Natural killer cell treated with Interleukin-12 subunit alpha and Interleukin-12 subunit beta and Interleukin-15 and Interleukin-18, amount 100 ng/mL, for 72 hours (primary cell): ENCODE results near the gene CLEC4D. TPM values are rescaled to one million over a fixed set of nuclear protein-coding genes. Genes with fewer than 3 reads are reported as not detected.
"Not testable (repeated sequence)": the region's sequence is repeated elsewhere in the genome, so short reads cannot be mapped to it uniquely, and the experiment has no call there.

Experiments used
- ATAC-seq, 2 donors: fragments of 150-1000 bp; cut with Tn5 transposase in 1 of 2; sonication (Bioruptor Pico), chemical (Tn5 transposase) in 1 of 2; 2 replicates each; pipeline ENCODE4 v1.10.0; 2021
- DNase-seq: peaks from one replicate; pipeline ENCODE4 v3.0.0; 2022; ENCODE audit warnings: low spot score
- H3K27ac Mint-ChIP-seq, 2 donors: 1 replicate in 1 of 2; 2 replicates in 1 of 2; pipeline ENCODE4 v1.8.0; 2022; ENCODE audit warnings: mixed read lengths in 2 of 2, mild to moderate bottlenecking in 1 of 2, moderate library complexity in 1 of 2
- H3K27me3 Mint-ChIP-seq, 2 donors: 1 replicate in 1 of 2; 2 replicates in 1 of 2; pipeline ENCODE4 v1.8.0; 2022; ENCODE audit warnings: mixed read lengths in 2 of 2
- H3K36me3 Mint-ChIP-seq: one replicate; pipeline ENCODE4 v1.8.0; 2022; ENCODE audit warnings: mixed read lengths
- H3K4me1 Mint-ChIP-seq, 2 donors: 1 replicate in 1 of 2; 2 replicates in 1 of 2; pipeline ENCODE4 v1.8.0; 2022; ENCODE audit warnings: low read depth in 2 of 2, mixed read lengths in 2 of 2, mild to moderate bottlenecking in 1 of 2
- H3K4me3 Mint-ChIP-seq: one replicate; pipeline ENCODE4 v1.8.0; 2022; ENCODE audit warnings: mixed read lengths
- H3K9me3 Mint-ChIP-seq: 2 replicates; pipeline ENCODE4 v1.8.0; 2022; ENCODE audit warnings: mixed read lengths
- total RNA-seq, 2 donors: library from RNA; stranded (reverse); gene quantifications; one replicate each; pipeline ENCODE4 v1.2.3, GENCODE V29; 2022

Gene CLEC4D
- not detected for total RNA-seq

- ATAC-seq (no peak), DNase-seq (no peak)
- H3K27ac Mint-ChIP-seq: no peak within 1 kb of the TSS
- H3K27me3 Mint-ChIP-seq: peaks cover 18 to 36% of the 10 kb centered on the region in 2 donors
- no peaks in the 10 kb centered on the region for H3K36me3 Mint-ChIP-seq
- no peaks in the 10 kb centered on the region for H3K9me3 Mint-ChIP-seq
- no peak within 1 kb of the TSS for H3K4me3 Mint-ChIP-seq
- no peaks in the 10 kb centered on the region for H3K4me1 Mint-ChIP-seq
These were observed at the start of gene CLEC4D for GRCh38 chr12:8513256-8513655. Gene CLEC4D, plus strand, starts transcription at chr12:8513503. Its CDS starts 230 bp downstream, at chr12:8513733.

- Mint-ChIP-seq H3K4me1 (peaks cover 0 to 13% of the 10 kb centered on the region in 2 donors), H3K36me3 (peaks cover 12% of the 10 kb centered on the region), H3K4me3 (no peak overlapping the region), H3K27ac (peak overlapping the region in 1 of 2 donors; percentile 85), H3K27me3 (peaks cover 25 to 30% of the 10 kb centered on the region in 2 donors), H3K9me3 (peaks cover 4% of the 10 kb centered on the region)
- no peak for DNase-seq
- ATAC-seq: peak in 1 of 2 donors; percentile 71
These were observed 47.9 kb upstream of the CLEC4D start for GRCh38 chr12:8465301-8465996.

- H3K9me3 Mint-ChIP-seq: peaks cover 4% of the 10 kb centered on the region
- H3K4me3 Mint-ChIP-seq: no peak overlapping the region
- H3K4me1 Mint-ChIP-seq: peaks cover 0 to 13% of the 10 kb centered on the region in 2 donors
- DNase-seq (no peak), ATAC-seq (peak in 1 of 2 donors; percentile 72)
- H3K27me3 Mint-ChIP-seq: peaks cover 28 to 35% of the 10 kb centered on the region in 2 donors
- peaks cover 12% of the 10 kb centered on the region for H3K36me3 Mint-ChIP-seq
- H3K27ac Mint-ChIP-seq: peak overlapping the region in 1 of 2 donors; percentile 85
These were observed 47.1 kb upstream of the CLEC4D start for GRCh38 chr12:8466241-8466640.

DNA sequence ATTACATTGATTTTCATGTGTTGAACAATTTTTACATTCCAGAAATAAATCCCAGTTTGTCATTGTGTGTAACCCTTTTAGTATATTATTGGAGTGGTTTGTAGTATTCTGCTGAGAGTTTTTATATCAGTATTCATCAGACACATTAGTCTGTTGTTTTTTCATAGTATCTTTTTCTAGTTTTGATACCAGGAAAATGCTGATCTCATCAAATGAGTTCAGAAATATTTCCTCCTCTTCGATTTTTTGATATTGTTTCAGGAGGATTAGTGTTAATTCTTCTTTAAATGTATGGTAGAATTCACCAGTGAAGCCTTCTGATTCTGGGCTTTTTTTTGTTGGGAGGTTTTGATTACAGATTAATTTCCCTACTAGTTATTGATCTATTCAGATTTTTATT, 42.2 kb upstream of the CLEC4D start:
- Mint-ChIP-seq H3K27me3 (peaks cover 48 to 54% of the 10 kb centered on the region in 2 donors), H3K9me3 (peaks cover 4% of the 10 kb centered on the region), H3K4me3 (no peak overlapping the region), H3K36me3 (peaks cover 12% of the 10 kb centered on the region), H3K4me1 (peaks cover 0 to 9% of the 10 kb centered on the region in 2 donors), H3K27ac (no peak overlapping the region)
- no peak for DNase-seq
- no peak for ATAC-seq

DNA sequence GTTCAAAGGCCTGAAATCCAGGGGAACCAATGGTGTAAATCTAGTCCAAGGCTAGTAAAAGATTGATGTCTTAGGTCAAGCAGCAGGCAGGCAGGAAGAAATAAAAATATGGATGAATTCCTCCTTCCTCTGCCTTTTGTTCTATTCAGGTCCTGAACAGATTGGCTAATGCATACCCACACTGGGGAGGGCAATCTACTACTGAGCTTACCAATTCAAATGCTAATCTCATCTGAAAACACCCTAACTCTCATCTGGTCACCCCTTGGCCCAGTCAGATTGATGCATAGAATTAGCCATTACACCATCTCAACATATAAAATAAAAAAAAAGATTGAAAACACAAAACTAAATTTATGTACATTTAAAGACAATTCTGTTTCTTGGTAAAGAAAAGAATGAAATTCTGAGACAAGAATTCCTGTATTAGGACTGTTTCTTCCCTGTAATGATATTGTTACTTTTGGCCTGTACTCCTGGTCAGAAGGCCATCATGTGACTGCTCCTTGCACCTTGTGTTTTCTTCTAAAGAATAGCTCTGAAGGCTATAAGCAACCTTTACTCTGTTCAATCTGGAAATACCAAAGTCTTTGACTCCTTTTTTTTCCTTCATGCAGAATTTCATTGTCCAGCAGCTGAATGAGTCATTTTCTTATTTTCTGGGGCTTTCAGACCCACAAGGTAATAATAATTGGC, 37.6 kb upstream of the CLEC4D start:
- H3K4me3 Mint-ChIP-seq: no peak overlapping the region
- H3K27ac Mint-ChIP-seq: no peak overlapping the region
- H3K36me3 Mint-ChIP-seq: no peaks in the 10 kb centered on the region
- H3K27me3 Mint-ChIP-seq: peaks cover 33 to 35% of the 10 kb centered on the region in 2 donors
- DNase-seq (no peak), ATAC-seq (no peak)
- no peaks in the 10 kb centered on the region for H3K4me1 Mint-ChIP-seq
- H3K9me3 Mint-ChIP-seq: no peaks in the 10 kb centered on the region

DNA sequence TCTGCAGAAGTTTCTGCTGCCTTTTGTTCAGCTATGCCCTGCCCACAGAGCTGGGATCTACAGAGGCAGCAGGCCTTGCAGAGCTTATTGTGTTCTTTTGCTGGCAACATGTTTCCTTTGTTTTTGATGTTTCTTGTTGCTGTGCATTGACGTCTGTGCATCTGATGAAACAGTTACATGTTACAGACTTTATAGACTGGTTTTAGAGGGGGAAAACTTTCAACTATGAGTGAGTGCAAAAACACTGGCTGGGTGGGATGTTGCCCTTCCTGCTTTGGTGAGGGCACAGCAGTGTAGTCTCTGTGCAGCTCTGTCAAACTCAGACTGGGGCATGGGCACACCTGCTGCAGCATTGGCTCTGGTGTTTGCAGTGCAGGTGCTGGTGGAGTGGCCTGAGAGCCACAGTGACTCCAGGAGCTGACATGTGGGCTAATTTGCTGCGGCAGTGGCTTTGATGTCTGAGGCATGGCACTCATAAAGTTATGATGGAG, 30.7 kb upstream of the CLEC4D start:
- Mint-ChIP-seq H3K4me3 (no peak overlapping the region), H3K27me3 (peaks cover 24 to 43% of the 10 kb centered on the region in 2 donors), H3K36me3 (no peaks in the 10 kb centered on the region), H3K27ac (no peak overlapping the region), H3K4me1 (peaks cover 0 to 6% of the 10 kb centered on the region in 2 donors), H3K9me3 (no peaks in the 10 kb centered on the region)
- ATAC-seq (no peak), DNase-seq (no peak)

- H3K27ac Mint-ChIP-seq: no peak overlapping the region
These were observed 30.2 kb upstream of the CLEC4D start for GRCh38 chr12:8483079-8483478.

DNA sequence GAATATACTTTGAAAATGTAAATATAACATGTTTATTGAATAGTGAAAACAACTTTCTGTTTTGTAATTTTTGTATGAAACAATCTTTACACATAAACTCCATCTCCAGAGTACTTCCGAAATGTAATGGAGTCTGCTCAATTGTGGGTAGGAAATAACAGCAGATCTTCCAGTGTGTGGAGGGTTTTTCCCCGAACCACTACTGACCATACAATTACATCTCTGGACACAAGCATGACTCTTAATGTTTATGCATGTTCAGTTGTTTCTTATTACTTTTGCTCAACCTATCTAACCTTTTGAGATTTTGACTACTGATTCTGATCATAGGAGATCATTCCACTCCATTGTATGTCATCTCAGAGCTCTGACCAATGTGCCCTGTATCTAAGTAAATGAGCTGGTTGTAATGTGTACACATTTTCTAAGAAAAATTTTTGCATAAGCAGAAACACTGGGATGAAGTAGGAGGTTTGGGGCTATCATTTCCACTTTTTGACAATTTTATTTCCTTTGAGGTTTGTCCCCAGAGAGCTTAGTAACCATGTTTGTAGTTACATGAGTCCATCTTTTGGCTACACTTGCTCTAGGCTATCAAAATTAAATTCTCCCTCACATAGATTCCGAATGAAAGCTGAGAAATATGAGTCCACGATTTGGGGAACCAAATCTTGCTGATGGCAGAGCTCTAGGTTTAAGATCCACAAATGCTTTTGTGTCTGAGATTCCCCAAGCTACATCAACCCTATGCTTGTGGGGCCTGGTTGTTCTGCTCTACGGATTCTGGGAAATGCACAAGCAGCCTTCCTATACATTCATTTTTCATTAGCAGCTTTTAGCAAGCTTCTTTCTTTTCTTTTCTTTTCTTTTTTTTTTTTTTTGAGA, 21.4 kb upstream of the CLEC4D start:
- Mint-ChIP-seq H3K36me3 (no peaks in the 10 kb centered on the region), H3K27me3 (peaks cover 20 to 29% of the 10 kb centered on the region in 2 donors)

More at GRCh38 chr12:8483079-8483478, 30.2 kb upstream of the CLEC4D start:
- Mint-ChIP-seq H3K9me3 (no peaks in the 10 kb centered on the region), H3K27me3 (peaks cover 24 to 42% of the 10 kb centered on the region in 2 donors), H3K4me1 (peaks cover 0 to 6% of the 10 kb centered on the region in 2 donors), H3K36me3 (no peaks in the 10 kb centered on the region), H3K4me3 (no peak overlapping the region)
- ATAC-seq (peak; percentile 64 to 71), DNase-seq (no peak)

GRCh38 chr12:8493084-8493483, 20.2 kb upstream of the CLEC4D start:
- H3K36me3 Mint-ChIP-seq: no peaks in the 10 kb centered on the region
- peaks cover 20 to 27% of the 10 kb centered on the region in 2 donors for H3K27me3 Mint-ChIP-seq
- H3K27ac Mint-ChIP-seq: peak overlapping the region; percentile 50 to 88
- H3K4me1 Mint-ChIP-seq: peaks cover 21 to 22% of the 10 kb centered on the region in 2 donors
- H3K4me3 Mint-ChIP-seq: peak overlapping the region; percentile 41
- no peaks in the 10 kb centered on the region for H3K9me3 Mint-ChIP-seq
- ATAC-seq (peak; percentile 93 to 96), DNase-seq (peak; percentile 64)

More for the DNA sequence above, 21.4 kb upstream of the CLEC4D start:
- H3K9me3 Mint-ChIP-seq: no peaks in the 10 kb centered on the region
- DNase-seq (no peak), ATAC-seq (peak in 1 of 2 donors; percentile 56)
- H3K4me3 Mint-ChIP-seq: peak overlapping the region; percentile 41
- peak overlapping the region; percentile 50 to 88 for H3K27ac Mint-ChIP-seq
- H3K4me1 Mint-ChIP-seq: peaks cover 21 to 22% of the 10 kb centered on the region in 2 donors

DNA sequence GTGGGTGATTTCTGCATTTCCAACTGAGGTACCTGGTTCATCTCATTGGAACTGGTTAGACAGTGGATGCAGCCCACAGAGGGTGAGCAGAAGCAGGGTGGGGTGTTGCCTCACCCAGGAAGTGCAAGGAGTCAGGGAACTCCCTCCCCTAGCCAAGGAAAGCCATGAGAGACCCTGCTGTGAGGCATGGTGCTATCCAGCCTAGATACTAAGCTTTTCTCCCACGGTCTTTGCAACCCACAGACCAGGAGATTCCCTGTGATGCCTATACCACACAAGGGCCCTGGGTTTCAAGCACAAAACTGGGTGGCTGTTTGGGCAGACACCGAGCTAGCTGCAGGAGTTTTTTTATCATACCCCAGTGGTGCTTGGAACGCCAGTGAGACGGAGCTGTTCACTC, 17.6 kb upstream of the CLEC4D start:
- H3K27ac Mint-ChIP-seq, ATAC-seq, DNase-seq, H3K4me3 Mint-ChIP-seq, H3K9me3 Mint-ChIP-seq, H3K36me3 Mint-ChIP-seq: not testable (repeated sequence)
- peaks cover 21 to 22% of the 10 kb centered on the region in 2 donors for H3K4me1 Mint-ChIP-seq
- H3K27me3 Mint-ChIP-seq: peaks cover 17 to 20% of the 10 kb centered on the region in 2 donors

DNA sequence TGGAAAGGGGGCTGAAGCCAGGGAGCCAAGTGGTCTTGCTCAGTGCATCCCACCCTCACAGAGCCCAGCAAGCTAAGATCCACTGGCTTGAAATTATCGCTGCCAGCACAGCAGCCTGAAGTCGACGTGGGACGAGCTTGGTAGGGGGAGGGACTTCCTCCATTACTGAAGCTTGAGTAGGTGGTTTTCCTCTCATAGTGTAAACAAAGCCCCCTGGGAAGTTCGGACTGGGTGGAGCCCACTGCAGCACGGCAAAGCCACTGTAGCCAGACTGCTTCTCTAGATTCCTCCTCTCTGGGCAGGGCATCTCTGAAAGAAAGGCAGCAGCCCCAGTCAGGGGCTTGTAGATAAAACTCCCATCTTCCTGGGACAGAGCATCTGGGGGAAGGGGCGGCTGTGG, 17.2 kb upstream of the CLEC4D start:
- not testable (repeated sequence) for H3K36me3 Mint-ChIP-seq, H3K9me3 Mint-ChIP-seq, ATAC-seq, DNase-seq, H3K27ac Mint-ChIP-seq, H3K4me3 Mint-ChIP-seq
- H3K27me3 Mint-ChIP-seq: peaks cover 17 to 20% of the 10 kb centered on the region in 2 donors
- H3K4me1 Mint-ChIP-seq: peaks cover 21 to 22% of the 10 kb centered on the region in 2 donors

DNA sequence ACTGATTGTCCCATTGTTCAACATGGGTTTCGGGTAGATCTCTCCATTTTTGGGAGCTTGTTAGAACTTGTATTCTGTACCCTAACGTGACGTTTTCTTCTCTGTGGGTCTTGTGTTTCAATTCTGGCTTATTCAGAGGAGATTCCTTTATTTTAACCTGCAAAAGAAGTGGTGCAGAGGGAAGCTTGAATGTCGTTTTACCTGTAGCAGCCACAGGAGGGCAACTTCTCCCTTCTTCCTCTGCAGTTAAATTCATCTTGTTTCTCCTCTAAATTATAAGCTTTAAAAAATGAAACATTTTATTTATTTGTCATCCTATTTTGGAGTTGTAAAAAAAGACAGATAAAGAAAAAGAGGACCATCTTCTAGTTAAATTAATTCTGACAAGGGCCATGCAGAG, 13.7 kb upstream of the CLEC4D start:
- Mint-ChIP-seq H3K4me3 (no peak overlapping the region), H3K27ac (no peak overlapping the region), H3K27me3 (peaks cover 17 to 20% of the 10 kb centered on the region in 2 donors), H3K4me1 (peaks cover 4 to 6% of the 10 kb centered on the region in 2 donors), H3K36me3 (no peaks in the 10 kb centered on the region), H3K9me3 (no peaks in the 10 kb centered on the region)
- ATAC-seq (no peak), DNase-seq (no peak)

DNA sequence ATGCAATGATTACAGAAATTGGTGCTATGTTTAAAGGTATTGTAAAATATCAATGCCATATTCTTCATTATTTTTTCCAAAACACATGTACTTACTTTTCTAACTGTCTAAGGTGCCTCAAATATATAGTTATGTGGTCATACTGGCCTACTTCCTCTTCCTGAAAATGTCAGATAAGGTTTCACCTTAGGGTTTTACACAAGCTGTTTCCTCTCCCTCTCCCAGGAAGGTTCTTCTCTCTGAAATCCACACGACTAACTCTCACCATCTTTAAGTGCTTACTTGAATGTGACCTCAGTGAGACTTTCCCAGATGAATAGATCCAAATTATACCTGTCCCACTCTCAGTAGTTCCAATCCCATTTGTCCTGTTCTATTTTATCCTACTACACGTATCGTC, 11.6 kb upstream of the CLEC4D start:
- no peak overlapping the region for H3K27ac Mint-ChIP-seq
- no peak overlapping the region for H3K4me3 Mint-ChIP-seq
- peaks cover 14 to 36% of the 10 kb centered on the region in 2 donors for H3K27me3 Mint-ChIP-seq
- no peaks in the 10 kb centered on the region for H3K36me3 Mint-ChIP-seq
- no peaks in the 10 kb centered on the region for H3K9me3 Mint-ChIP-seq
- ATAC-seq: no peak
- H3K4me1 Mint-ChIP-seq: peaks cover 4 to 6% of the 10 kb centered on the region in 2 donors
- DNase-seq: no peak
